ENCODE results near the gene RPE.

Gene RPE

GRCh38 chr2:209973328-209973727 is 29.1 kb upstream of the RPE start:
- DNase-seq (ENCODE audit: insufficient read length, low spot score) (no peak), FAIRE-seq (no peak)
- TF ChIP-seq POLR2A (IDR thresholded peaks at IDR 0.05; ENCODE audit: low read depth, low read length): no peak
- no peak for TF ChIP-seq SPI1 (IDR thresholded peaks at IDR 0.05; ENCODE audit: low read depth, low read length)
- no peak for TF ChIP-seq PAX5 (IDR thresholded peaks at IDR 0.05; ENCODE audit: insufficient read depth, low read length, severe bottlenecking)
- TF ChIP-seq POLR2AphosphoS5 (IDR thresholded peaks at IDR 0.05; ENCODE audit: low read depth, low read length): no peak

GRCh38 chr2:209974576-209974975 is 27.9 kb upstream of the RPE start:
- TF ChIP-seq POLR2A (IDR thresholded peaks at IDR 0.05; ENCODE audit: low read depth, low read length) (no peak), TAF1 (IDR thresholded peaks at IDR 0.05; ENCODE audit: low read depth, low read length) (no peak), PAX5 (IDR thresholded peaks at IDR 0.05; ENCODE audit: insufficient read depth, low read length, severe bottlenecking) (no peak), POU2F2 (IDR thresholded peaks at IDR 0.05; ENCODE audit: low read depth, low read length) (no peak), SPI1 (IDR thresholded peaks at IDR 0.05; ENCODE audit: low read depth, low read length) (no peak), POLR2AphosphoS5 (IDR thresholded peaks at IDR 0.05; ENCODE audit: low read depth, low read length) (no peak)
- FAIRE-seq (no peak), DNase-seq (ENCODE audit: insufficient read length, low spot score) (no peak)

DNA sequence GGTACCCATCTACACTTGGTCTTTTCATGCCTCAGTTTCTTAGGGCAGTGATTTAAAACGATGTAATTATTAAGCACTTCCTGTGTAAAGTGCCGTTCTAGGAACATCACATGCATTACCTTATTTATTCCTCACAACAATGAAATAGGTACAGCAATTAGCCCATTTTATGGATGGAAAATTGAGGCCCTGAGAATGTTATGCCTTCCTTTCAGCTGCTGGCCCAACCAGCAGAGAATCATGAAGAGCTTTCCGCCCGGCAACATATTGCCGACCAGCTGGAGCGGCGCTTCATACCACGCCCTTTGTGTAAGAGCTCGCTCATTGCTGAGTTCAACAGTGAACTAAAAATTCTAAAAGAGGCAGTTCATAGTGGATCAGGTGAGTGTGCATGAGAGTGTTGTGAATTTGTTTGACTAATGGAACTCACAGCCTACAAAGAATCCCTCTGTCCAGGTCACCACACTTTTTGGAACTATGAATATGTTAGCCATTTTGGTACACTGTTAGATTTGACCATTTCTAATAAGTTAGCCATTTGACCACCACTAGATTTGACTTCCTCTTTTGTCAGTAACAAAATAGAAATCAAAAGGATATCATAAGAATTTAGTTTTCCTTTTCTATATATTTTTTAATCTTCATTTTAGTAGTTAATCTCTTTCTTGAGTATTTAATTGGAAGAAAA is 25.6 kb upstream of the RPE start:
- no peak for DNase-seq (ENCODE audit: insufficient read length, low spot score)
- FAIRE-seq: no peak
- no peak for TF ChIP-seq POU2F2 (IDR thresholded peaks at IDR 0.05; ENCODE audit: low read depth, low read length)
- TF ChIP-seq POLR2A (IDR thresholded peaks at IDR 0.05; ENCODE audit: low read depth, low read length): no peak
- no peak for TF ChIP-seq PAX5 (IDR thresholded peaks at IDR 0.05; ENCODE audit: insufficient read depth, low read length, severe bottlenecking)
- TF ChIP-seq POLR2AphosphoS5 (IDR thresholded peaks at IDR 0.05; ENCODE audit: low read depth, low read length): no peak
- peak; percentile 49 for TF ChIP-seq SPI1 (IDR thresholded peaks at IDR 0.05; ENCODE audit: low read depth, low read length)
- no peak for TF ChIP-seq TAF1 (IDR thresholded peaks at IDR 0.05; ENCODE audit: low read depth, low read length)

DNA sequence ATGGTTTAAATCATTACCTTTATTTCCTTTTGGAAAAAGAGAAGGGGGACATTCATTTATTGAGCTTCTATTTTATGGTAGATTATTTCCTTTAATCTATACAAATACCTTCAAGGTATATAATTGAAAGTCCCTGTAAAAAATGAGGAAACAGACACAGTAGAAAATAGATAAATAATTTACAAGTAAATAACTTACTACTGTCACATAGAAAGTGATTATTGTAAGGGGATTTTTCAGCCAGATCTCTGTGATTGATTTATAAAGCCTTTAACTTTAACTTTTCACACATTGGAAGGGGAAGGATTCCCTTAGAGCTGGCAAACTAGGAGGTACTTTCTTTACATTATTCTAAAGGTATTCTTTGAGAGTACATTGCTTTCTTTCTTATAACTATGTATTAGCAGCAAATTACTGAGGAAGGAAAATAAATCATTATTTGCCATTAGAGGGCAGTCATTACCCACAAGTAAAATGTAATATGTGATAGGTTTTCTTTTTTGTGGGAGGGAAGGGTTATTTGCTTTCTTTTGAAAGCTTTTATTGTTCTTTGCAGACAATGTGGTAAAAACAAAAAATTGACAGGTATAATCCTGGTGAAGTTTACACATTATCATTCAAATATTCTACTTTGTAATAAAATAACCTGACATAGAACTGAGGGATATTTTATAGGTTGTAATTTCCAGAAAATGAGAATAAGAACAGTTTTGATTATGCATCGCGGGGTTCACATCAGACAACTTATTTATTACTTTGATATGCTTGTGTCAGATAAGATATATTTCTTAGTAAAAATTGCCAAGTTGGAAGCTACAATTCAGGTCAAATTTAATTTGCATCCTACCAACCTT is 24.8 kb upstream of the RPE start:
- FAIRE-seq: peak; percentile 28
- peak; percentile 11 for DNase-seq (ENCODE audit: insufficient read length, low spot score)
- TF ChIP-seq PAX5 (IDR thresholded peaks at IDR 0.05; ENCODE audit: insufficient read depth, low read length, severe bottlenecking): no peak
- no peak for TF ChIP-seq POLR2A (IDR thresholded peaks at IDR 0.05; ENCODE audit: low read depth, low read length)
- TF ChIP-seq TAF1 (IDR thresholded peaks at IDR 0.05; ENCODE audit: low read depth, low read length): no peak
- TF ChIP-seq POLR2AphosphoS5 (IDR thresholded peaks at IDR 0.05; ENCODE audit: low read depth, low read length): no peak
- no peak for TF ChIP-seq SPI1 (IDR thresholded peaks at IDR 0.05; ENCODE audit: low read depth, low read length)
- TF ChIP-seq POU2F2 (IDR thresholded peaks at IDR 0.05; ENCODE audit: low read depth, low read length): no peak

DNA sequence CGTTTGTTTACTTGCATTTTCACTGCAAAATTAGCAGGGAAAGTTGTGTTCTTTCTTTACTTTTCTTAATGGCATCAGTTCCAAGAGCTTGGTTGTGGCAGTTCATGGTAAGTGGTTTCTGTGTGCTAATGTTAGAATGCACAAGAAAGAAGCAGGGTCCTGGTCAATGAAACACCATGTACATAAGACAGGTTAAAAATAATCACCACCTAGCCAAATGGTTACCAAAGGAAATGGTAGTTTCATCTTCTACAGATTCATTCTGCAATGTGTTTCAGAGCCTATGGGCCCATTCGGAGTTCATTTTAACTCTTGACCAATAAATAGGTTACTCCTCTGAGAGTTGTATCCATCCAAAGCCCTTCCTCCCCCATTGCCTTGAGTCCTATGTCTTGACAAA is 18.1 kb upstream of the RPE start:
- FAIRE-seq: no peak

DNA sequence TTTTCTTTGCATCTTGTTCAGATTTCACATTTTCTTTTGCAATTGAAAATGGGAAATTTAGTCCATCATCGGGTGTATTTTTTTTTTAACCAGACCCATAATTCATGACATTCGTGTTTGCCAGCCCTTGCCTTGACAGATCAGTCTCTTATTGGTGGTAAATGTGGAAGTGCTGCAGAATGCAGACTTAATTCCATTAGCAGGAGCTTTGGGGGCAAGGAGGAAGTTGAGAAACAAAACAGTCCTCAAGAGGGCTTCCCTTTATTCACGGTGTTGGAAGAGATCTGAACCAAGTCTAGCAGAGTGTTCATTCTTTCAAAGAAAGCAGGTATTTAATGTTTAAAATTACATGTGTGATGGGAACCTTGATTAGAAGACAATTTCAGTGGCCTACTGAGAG is 16.6 kb upstream of the RPE start:
- FAIRE-seq: no peak
- TF ChIP-seq TAF1 (IDR thresholded peaks at IDR 0.05; ENCODE audit: low read depth, low read length): no peak
- no peak for TF ChIP-seq POLR2AphosphoS5 (IDR thresholded peaks at IDR 0.05; ENCODE audit: low read depth, low read length)
- TF ChIP-seq POU2F2 (IDR thresholded peaks at IDR 0.05; ENCODE audit: low read depth, low read length): no peak
- TF ChIP-seq POLR2A (IDR thresholded peaks at IDR 0.05; ENCODE audit: low read depth, low read length): no peak
- no peak for TF ChIP-seq PAX5 (IDR thresholded peaks at IDR 0.05; ENCODE audit: insufficient read depth, low read length, severe bottlenecking)
- no peak for TF ChIP-seq SPI1 (IDR thresholded peaks at IDR 0.05; ENCODE audit: low read depth, low read length)
- no peak for DNase-seq (ENCODE audit: insufficient read length, low spot score)

More for the DNA sequence above, 18.1 kb upstream of the RPE start:
- TF ChIP-seq POU2F2 (IDR thresholded peaks at IDR 0.05; ENCODE audit: low read depth, low read length): no peak
- no peak for DNase-seq (ENCODE audit: insufficient read length, low spot score)

DNA sequence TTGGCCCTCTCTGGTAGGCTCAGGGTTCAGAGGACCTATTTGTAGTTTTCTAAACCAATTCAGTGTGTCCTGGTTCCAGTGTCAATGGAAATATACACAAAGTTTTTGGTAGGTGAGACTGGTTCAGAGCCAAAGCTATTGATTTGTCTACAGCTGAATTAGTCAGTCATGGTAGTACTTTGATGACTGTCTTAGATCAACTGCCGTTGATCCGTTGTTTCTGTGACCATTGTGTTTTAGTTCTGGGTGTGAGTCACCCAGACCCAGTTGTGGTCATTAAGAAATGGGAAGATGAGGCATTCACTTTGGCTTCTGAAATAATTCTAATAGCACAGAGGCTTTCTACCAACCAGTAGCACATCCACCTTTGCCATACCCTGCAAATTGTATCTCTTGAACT is 16.0 kb upstream of the RPE start:
- no peak for DNase-seq (ENCODE audit: insufficient read length, low spot score)
- no peak for FAIRE-seq
- TF ChIP-seq POU2F2 (IDR thresholded peaks at IDR 0.05; ENCODE audit: low read depth, low read length) (no peak), PAX5 (IDR thresholded peaks at IDR 0.05; ENCODE audit: insufficient read depth, low read length, severe bottlenecking) (no peak), TAF1 (IDR thresholded peaks at IDR 0.05; ENCODE audit: low read depth, low read length) (no peak), SPI1 (IDR thresholded peaks at IDR 0.05; ENCODE audit: low read depth, low read length) (no peak), POLR2A (IDR thresholded peaks at IDR 0.05; ENCODE audit: low read depth, low read length) (no peak), POLR2AphosphoS5 (IDR thresholded peaks at IDR 0.05; ENCODE audit: low read depth, low read length) (no peak)

DNA sequence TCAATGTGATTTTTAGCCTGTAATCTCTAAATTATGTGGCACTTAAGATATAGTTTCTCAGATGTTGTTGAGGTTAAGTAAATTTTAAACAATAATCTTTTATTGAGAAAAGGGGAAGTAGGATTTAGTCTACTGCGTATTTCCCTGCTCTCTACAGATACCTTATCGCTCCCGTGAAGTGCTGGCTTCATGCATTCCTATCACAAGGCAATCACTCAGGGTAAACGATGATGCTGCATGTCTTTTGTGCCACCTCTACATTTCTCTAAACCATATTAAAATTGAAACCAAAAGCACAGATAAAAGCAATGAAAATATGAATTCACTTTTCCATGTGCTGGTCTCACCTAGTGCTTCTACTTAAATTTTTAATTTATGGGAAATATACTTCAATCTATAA is 14.4 kb upstream of the RPE start:
- no peak for FAIRE-seq
- DNase-seq (ENCODE audit: insufficient read length, low spot score): no peak
- TF ChIP-seq SPI1 (IDR thresholded peaks at IDR 0.05; ENCODE audit: low read depth, low read length) (peak; percentile 63; the same call in 1 of the 2 replicates), PAX5 (IDR thresholded peaks at IDR 0.05; ENCODE audit: insufficient read depth, low read length, severe bottlenecking) (no peak)

DNA sequence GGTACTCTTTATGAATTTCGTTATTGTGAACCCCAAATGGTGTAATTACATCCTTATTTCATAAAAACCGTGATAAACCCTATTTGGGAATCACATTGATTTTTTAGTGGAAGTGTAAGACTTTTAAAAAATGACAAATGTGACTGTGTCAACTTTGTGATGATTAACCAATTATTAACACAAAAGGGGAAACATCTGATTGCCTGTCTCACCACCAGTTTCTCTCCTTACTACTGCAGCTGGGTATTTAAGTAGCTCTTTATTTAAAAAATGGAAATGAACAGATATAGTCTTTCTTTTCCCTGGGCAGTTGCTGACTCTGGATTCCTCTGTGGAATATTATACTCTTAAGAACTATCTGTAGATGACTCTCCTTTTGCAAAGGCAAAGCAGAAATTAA is 11.6 kb upstream of the RPE start:
- FAIRE-seq (no peak), DNase-seq (ENCODE audit: insufficient read length, low spot score) (no peak)
- TF ChIP-seq POLR2AphosphoS5 (IDR thresholded peaks at IDR 0.05; ENCODE audit: low read depth, low read length) (no peak), SPI1 (IDR thresholded peaks at IDR 0.05; ENCODE audit: low read depth, low read length) (no peak), POLR2A (IDR thresholded peaks at IDR 0.05; ENCODE audit: low read depth, low read length) (no peak), PAX5 (IDR thresholded peaks at IDR 0.05; ENCODE audit: insufficient read depth, low read length, severe bottlenecking) (no peak), POU2F2 (IDR thresholded peaks at IDR 0.05; ENCODE audit: low read depth, low read length) (no peak), TAF1 (IDR thresholded peaks at IDR 0.05; ENCODE audit: low read depth, low read length) (no peak)

DNA sequence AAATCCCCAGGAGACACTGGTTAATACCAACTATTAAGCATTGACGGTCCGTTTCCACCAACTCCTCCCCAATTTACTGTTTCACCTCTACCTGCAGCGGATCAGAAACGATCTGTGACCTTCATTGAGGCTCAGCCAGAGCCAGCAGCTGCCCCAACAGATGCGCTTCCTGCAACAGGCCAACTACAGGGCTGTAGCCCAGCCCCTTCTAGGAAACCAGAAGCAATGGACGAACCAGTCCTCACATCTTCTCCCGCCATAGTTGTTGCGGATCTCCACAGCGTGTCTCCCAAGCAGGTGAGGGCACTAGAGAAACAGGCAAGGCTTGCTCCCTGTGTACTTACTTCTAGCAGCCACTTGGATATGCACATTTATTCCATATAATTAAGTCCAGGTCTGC is 8.5 kb upstream of the RPE start:
- no peak for FAIRE-seq
- TF ChIP-seq POU2F2 (IDR thresholded peaks at IDR 0.05; ENCODE audit: low read depth, low read length) (no peak), SPI1 (IDR thresholded peaks at IDR 0.05; ENCODE audit: low read depth, low read length) (no peak), TAF1 (IDR thresholded peaks at IDR 0.05; ENCODE audit: low read depth, low read length) (no peak), POLR2AphosphoS5 (IDR thresholded peaks at IDR 0.05; ENCODE audit: low read depth, low read length) (no peak), POLR2A (IDR thresholded peaks at IDR 0.05; ENCODE audit: low read depth, low read length) (no peak), PAX5 (IDR thresholded peaks at IDR 0.05; ENCODE audit: insufficient read depth, low read length, severe bottlenecking) (no peak)

More for the DNA sequence above, 8.5 kb upstream of the RPE start:
- DNase-seq (ENCODE audit: insufficient read length, low spot score): no peak
